OCI-LY7 (cell line): ENCODE data around the gene RAB1B. TPM values are rescaled to one million over a fixed set of nuclear protein-coding genes. Genes with fewer than 3 reads are reported as not detected.

Experiments
- BruUV-seq: library from RNA; stranded (reverse); fragments of 400-500 nt; replicated peaks from 2 replicates; lab custom pipeline; 2021; lab: Mats Ljungman, UMichigan
- CTCF ChIA-PET: fragments of 300-600 bp; sonication (Branson Sonifier 250); formaldehyde crosslinking; loops from one replicate; lab custom pipeline; 2022; ENCODE audit warnings: antibody characterized with exemption; ENCODE audit not compliant: unreplicated experiment; lab: Charles Lee
- POLR2A ChIA-PET: fragments of 300-600 bp; sonication (Branson Sonifier 250); formaldehyde crosslinking; loops from one replicate; lab custom pipeline; 2022; ENCODE audit warnings: antibody characterized with exemption; lab: Charles Lee
- DNase-seq: peaks from one replicate; pipeline ENCODE4 v3.0.0-alpha.2; 2015; ENCODE audit warnings: low spot score
- H2AFZ ChIP-seq: fragments of 200-600 bp; sonication (generic), shearing (Covaris generic); 2 replicates; pipeline ENCODE4 v1.6.1; 2014; ENCODE audit warnings: mild to moderate bottlenecking, antibody characterized with exemption, low read length, moderate library complexity
- H3K27ac ChIP-seq: fragments of 200-600 bp; sonication (generic); 2 replicates; pipeline ENCODE4 v1.5.1; 2014; ENCODE audit warnings: mixed run types, low read depth, mild to moderate bottlenecking, moderate library complexity, low read length, inconsistent platforms; ENCODE audit not compliant: poor library complexity, severe bottlenecking
- H3K36me3 ChIP-seq: fragments of 200-600 bp; sonication (generic); 2 replicates; pipeline ENCODE4 v1.6.1; 2014; ENCODE audit warnings: mild to moderate bottlenecking, antibody characterized with exemption, low read length, moderate library complexity, mixed read lengths; ENCODE audit not compliant: insufficient read depth
- H3K4me1 ChIP-seq: fragments of 200-600 bp; sonication (generic); 2 replicates; pipeline ENCODE4 v1.5.1; 2014; ENCODE audit warnings: mild to moderate bottlenecking, low read length; ENCODE audit not compliant: insufficient read depth, poor library complexity, severe bottlenecking
- H3K4me2 ChIP-seq: fragments of 200-600 bp; sonication (generic); 2 replicates; pipeline ENCODE4 v1.6.1; 2014; ENCODE audit warnings: mild to moderate bottlenecking, low read length
- H3K4me3 ChIP-seq: fragments of 200-600 bp; sonication (generic); 2 replicates; pipeline ENCODE4 v1.5.1; 2014; ENCODE audit warnings: mild to moderate bottlenecking, low read depth, low read length; ENCODE audit not compliant: poor library complexity, severe bottlenecking
- H3K79me2 ChIP-seq: fragments of 200-600 bp; sonication (generic); 2 replicates; pipeline ENCODE4 v1.6.1; 2016; ENCODE audit warnings: low read depth, mild to moderate bottlenecking, low read length, moderate library complexity, mixed read lengths; ENCODE audit not compliant: insufficient read depth
- H3K9me2 ChIP-seq: fragments of 200-600 bp; sonication (generic); 2 replicates; pipeline ENCODE4 v1.6.1; 2016; ENCODE audit warnings: mild to moderate bottlenecking, low read length, mixed read lengths; ENCODE audit not compliant: insufficient read depth
- H3K9me3 ChIP-seq: fragments of 200-600 bp; sonication (generic); 2 replicates; pipeline ENCODE4 v1.6.1; 2014; ENCODE audit warnings: mild to moderate bottlenecking, mixed run types, low read length, mixed read lengths
- H4K20me1 ChIP-seq: fragments of 200-600 bp; sonication (generic); 2 replicates; pipeline ENCODE4 v1.6.1; 2014; ENCODE audit warnings: mild to moderate bottlenecking, antibody characterized with exemption, low read length, moderate library complexity, mixed read lengths; ENCODE audit not compliant: insufficient read depth
- CTCF ChIP-seq: fragments of 200-600 bp; sonication (generic); conservative IDR thresholded peaks from 2 replicates; pipeline ENCODE4 v1.5.1; 2014; ENCODE audit warnings: mild to moderate bottlenecking, antibody characterized with exemption, low read length, moderate library complexity, mixed read lengths
- EZH2phosphoT487 ChIP-seq: fragments of 200-600 bp; sonication (generic); IDR thresholded peaks from 2 replicates; pipeline ENCODE4 v1.6.1; 2018; ENCODE audit warnings: low read depth, borderline replicate concordance, mild to moderate bottlenecking, mixed run types, antibody characterized with exemption, low read length, moderate library complexity, mixed read lengths
- intact Hi-C: fragments of 100-400 bp; cut with micrococcal nuclease; formaldehyde crosslinking; loops from one replicate; pipeline ENCODE4 v1.10.0; 2022; ENCODE audit not compliant: unreplicated experiment
- total RNA-seq, 2 experiments: library from RNA; depleted of rRNA in 1 of 2; stranded (reverse); fragments of >200 nt in 1 of 2; shearing (Covaris generic) in 1 of 2; gene quantifications; 2 replicates each; pipeline ENCODE4 v1.2.3, GENCODE V29; 2014 to 2022

The RAB1B gene
- total RNA-seq, 2 experiments from 2014 or later: 77.7 to 81.8 TPM

GRCh38 chr11:66219846-66220565 lies 48.4 kb upstream of the RAB1B start:
- ChIA-PET POLR2A (interaction anchor here (1.0 kb wide), 1 partner anchor 69 kb away, joined by 7 read pairs; the partner anchor contains the start of gene YIF1A), CTCF (no interaction called here)
- no TSS peak for BruUV-seq
- H4K20me1 ChIP-seq: no peaks in the 10 kb centered on the region
- no peak for DNase-seq
- TF ChIP-seq CTCF (no peak), EZH2phosphoT487 (no peak)
- H3K79me2 ChIP-seq: no peaks in the 10 kb centered on the region
- H3K27ac ChIP-seq: no peak overlapping the region
- intact Hi-C loops: no loop called here
- no peak overlapping the region for H2AFZ ChIP-seq
- H3K9me2 ChIP-seq: no peaks in the 10 kb centered on the region
- H3K9me3 ChIP-seq: no peaks in the 10 kb centered on the region
- H3K4me2 ChIP-seq: no peak overlapping the region
- peaks cover 5% of the 10 kb centered on the region for H3K4me1 ChIP-seq
- no peak overlapping the region for H3K4me3 ChIP-seq
- peaks cover 11% of the 10 kb centered on the region; the same call in 1 of the 2 replicates for H3K36me3 ChIP-seq

GRCh38 chr11:66220566-66220935 lies 47.9 kb upstream of the RAB1B start:
- no peak overlapping the region for H2AFZ ChIP-seq
- intact Hi-C loops: no loop called here
- no peaks in the 10 kb centered on the region for H3K9me3 ChIP-seq
- no peaks in the 10 kb centered on the region for H3K9me2 ChIP-seq
- DNase-seq: no peak
- no TSS peak for BruUV-seq
- H3K4me1 ChIP-seq: peaks cover 5% of the 10 kb centered on the region
- TF ChIP-seq EZH2phosphoT487: no peak
- no peak for TF ChIP-seq CTCF
- no peak overlapping the region for H3K4me3 ChIP-seq
- CTCF ChIA-PET: no interaction called here
- no peaks in the 10 kb centered on the region for H4K20me1 ChIP-seq
- no peak overlapping the region for H3K4me2 ChIP-seq
- POLR2A ChIA-PET: interaction anchor here (1.0 kb wide), 1 partner anchor 69 kb away, joined by 7 read pairs; the partner anchor contains the start of gene YIF1A
- H3K36me3 ChIP-seq: peaks cover 11% of the 10 kb centered on the region; the same call in 1 of the 2 replicates
- no peak overlapping the region for H3K27ac ChIP-seq
- H3K79me2 ChIP-seq: no peaks in the 10 kb centered on the region

- no peak for TF ChIP-seq EZH2phosphoT487
- no peak for TF ChIP-seq CTCF
- Histone ChIP-seq H2AFZ (no peak overlapping the region), H3K4me3 (no peak overlapping the region), H4K20me1 (no peaks in the 10 kb centered on the region), H3K4me1 (peaks cover 5% of the 10 kb centered on the region), H3K4me2 (no peak overlapping the region), H3K9me2 (no peaks in the 10 kb centered on the region), H3K9me3 (no peaks in the 10 kb centered on the region), H3K79me2 (no peaks in the 10 kb centered on the region), H3K36me3 (peaks cover 9% of the 10 kb centered on the region; the same call in 1 of the 2 replicates), H3K27ac (no peak overlapping the region)
- BruUV-seq: no TSS peak
- DNase-seq: no peak
- ChIA-PET POLR2A (interaction anchor here (1.0 kb wide), 1 partner anchor 68 kb away, joined by 7 read pairs; the partner anchor contains the start of gene YIF1A), CTCF (no interaction called here)
- intact Hi-C loops: no loop called here
Observed at GRCh38 chr11:66221012-66221411, 47.4 kb upstream of the RAB1B start.
